ENCODE results near the gene HNRNPAB.
"Not testable (repeated sequence)": the region's sequence is repeated elsewhere in the genome, so short reads cannot be mapped to it uniquely, and the experiment has no call there.

The HNRNPAB gene

DNA sequence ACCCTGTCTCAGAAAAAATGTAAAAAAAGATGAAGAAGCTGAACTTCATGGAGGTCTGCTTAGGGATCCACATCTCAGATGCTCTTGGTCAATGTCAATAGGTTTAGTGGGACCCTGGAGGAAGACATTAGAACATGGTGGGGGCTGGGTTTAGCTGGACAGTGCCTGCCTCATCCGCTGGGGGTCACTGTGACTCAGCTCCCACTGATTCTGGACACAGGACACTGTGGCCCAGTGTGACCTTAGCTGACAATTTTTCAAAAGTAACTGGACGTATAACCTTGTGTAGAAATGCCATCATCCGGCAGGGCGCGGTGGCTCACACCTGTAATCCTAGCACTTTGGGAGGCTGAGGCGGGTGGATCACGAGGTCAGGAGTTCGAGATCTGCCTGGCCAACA is 7.3 kb upstream of the HNRNPAB start:
- DNase-seq (ENCODE audit: low read depth) = no peak

DNA sequence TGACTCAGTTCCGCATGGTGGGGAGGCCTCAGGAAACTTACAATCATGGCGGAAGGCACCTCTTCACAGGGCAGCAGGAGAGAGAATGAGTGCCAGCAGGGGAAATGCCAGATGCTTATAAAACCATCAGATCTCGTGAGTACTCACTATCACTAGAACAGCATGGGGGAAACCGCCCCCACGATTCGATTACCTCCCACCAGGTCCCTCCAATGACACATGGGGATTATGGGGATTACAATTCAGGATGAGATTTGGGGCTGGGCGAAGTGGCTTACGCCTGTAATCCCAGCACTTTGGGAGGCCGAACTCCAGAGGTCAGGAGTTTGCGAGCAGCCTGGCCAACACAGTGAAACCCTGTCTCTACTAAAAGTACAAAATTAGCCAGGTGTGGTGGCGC is 6.2 kb upstream of the HNRNPAB start:
- not testable (repeated sequence) for DNase-seq (ENCODE audit: low read depth)

DNA sequence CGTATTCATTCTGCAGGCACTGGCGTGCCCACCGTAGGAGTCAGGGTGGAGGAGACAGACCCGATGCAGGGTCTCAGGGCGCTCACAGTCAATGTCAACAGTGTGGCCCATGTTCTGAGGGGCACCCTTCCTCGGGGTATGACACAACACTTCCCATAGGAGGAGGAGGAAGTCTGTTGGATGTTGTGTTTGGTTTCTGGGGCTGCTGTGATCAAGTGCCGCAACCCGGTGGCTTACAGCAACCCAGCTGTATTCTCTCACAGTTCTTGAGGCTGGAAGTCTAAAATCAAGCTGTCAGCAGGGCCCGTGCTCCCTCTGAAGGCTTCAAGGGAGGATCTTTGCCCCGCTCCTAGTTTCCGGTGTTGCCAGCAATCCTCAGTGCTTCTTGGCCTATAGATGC is 5.6 kb upstream of the HNRNPAB start:
- no peak for DNase-seq (ENCODE audit: low read depth)

DNA sequence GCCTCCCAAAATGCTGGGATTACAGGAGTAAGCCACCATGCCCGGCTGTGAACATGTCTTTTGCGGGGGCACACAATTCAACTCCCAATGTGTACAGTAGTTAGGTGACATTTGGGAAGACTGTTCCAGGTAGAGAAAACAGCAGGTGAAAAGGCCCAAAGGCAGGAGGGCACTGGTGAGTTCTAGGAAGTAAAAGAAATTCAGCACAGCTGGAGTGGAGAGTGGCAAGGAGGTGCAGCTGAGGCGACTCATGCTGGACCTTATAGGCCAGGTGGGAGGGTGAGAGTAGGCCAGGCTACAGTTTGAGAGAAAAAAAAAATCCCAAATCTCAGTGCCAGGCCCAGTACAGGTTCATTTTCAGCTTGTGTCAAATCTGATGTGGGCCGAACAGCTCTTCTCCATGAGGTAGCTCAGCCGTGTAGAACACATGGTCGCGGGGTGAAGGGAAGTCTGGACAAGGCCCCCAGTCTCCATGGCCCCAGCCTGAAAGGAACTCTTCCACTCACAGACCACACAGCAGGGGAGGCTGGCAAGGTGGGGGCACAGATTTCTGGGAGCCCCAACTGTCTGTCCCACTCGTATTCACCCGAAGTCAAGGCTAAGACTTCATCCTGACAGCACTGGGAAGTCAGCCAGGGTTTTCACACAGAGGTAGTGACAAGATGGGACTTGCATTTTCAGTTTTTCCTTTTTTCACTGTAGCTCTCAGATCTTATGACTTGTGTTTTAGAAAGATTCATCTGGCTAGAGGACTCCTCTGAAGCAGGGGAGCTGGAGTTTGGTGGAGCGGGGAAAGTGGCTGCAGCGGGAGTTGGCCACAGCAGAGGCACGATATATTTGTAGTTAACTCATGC is 4.5 kb upstream of the HNRNPAB start:
- DNase-seq (ENCODE audit: low read depth) = no peak

DNA sequence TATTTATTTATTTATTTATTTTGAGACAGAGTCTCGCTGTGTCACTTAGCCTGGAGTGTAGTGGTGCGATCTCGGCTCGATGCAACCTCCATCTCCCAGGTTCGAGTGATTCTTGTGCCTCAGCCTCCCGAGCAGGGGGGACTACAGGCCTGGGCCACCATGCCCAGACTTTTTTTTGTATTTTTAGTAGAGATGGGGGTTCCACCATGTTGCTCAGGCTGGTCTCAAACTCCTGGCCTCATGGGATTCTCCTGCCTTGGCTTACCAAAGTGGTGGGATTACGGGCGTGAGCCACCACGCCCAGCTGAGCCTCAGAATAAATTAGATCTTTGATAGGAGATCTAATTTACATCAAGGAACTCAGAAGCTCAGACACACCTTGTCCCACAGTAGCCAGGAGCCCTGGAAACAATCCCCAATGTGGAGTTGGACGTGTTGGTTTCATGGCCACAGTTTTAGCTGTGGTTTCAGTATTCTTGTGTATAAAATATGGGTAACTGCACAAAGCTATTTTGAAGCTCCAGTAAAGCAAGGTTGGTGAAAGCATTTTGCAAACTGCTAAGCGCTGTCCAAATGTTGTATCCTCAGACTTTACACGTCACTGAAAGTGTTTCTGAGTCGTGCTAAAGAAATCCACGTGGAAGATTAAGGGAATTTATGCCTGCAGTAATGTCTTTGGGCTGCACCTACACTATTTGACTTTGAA is 3.0 kb upstream of the HNRNPAB start:
- DNase-seq (ENCODE audit: low read depth) = no peak

DNA sequence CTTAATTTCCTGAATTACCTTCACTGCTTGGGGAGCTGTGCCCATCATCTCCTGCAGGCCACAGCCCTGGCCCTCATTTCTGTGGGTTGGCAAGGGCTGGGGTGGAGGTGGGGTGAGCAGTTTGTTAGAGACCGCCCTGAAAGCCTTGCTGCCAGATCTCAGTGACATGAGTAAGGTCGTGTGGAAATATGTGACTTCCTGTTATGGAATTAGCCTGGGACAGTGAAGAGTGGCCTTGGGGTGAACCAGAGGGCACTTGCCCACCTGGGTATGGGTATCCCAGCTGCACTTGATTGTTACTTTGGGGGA is 2.5 kb upstream of the HNRNPAB start:
- no peak for DNase-seq (ENCODE audit: low read depth)

DNA sequence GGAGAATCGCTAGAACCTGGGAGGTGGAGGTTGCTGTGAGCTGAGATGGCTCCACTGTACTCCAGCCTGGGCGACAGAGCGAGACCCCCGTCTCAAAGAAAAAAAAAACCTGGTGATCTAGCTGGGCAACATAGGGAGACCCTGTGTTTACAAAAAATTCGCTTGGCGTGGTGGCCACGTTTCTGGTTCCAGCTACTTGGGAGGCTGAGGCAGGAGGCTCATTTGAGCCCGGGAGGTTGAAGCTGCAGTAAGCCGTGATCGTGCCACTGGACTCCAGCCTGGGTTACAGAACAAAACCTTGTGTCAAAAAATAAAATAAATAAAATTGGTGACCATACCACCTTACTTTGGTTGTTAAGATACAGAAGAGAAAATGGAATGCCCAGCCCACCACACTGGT is 1.8 kb upstream of the HNRNPAB start:
- no peak for DNase-seq (ENCODE audit: low read depth)

DNA sequence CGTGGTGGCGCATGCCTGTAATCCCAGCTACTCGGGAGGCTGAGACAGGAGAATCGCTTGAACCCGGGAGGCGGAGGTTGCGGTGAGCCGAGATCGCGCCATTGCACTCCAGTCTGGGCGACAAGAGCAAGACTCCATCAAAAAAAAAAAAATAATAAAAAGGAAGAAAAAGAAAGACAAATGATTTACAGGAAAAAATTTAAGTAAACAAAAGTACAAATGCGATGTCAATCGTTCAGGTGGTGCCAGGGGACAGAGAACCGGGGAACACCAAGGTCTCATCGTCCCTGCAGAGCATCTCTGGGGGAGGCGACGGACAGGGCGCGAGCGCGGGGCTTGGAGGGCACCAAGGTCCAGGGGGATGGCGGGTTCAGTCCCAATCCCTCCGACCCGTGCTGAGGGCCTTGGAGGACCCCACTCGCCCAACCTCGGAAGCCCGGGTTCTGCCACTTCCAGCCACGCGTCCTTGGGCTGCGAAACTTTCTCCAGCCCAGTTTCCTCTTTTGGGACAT is 607 bp upstream of the HNRNPAB start:
- DNase-seq (ENCODE audit: low read depth) = no peak

DNA sequence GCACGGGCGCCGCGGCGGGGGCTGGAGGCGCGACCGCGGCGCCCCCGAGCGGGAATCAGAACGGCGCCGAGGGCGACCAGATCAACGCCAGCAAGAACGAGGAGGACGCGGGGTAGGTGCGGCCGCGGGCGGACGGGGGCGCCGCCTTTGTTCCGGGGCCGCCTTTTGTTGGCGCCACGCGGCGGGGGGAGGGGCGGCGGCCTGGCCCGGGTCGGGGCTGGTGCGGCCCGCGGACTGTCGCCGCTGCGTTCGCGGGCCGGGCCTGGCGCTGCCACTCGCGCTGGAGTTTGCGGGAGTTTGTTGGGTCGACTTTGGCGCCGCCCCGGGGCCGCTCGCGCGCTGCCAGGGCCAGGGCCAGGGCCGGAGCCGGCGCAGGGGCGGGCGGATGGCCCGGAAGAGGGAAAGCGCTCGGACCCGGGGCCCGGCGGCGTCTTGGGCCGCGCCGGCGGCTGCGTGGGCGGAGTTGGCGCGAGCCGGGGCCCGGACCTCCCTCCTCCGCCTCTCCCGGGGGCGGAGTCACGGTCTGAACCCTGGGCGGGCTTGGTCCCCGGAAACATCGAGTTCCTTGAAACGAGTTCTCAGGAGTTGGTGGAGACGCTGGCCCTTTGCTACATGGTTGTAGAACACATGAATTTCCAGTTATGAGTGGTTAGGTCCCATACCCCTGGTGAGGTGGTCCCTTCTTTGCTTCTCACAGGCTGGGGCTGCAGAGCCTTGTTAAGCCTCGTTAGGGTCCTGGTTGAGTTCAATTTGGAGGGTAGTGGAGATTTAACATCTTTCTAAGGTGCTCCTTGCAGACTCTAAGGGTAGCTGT is 809 bp downstream of the HNRNPAB start:
- peak; percentile 44 for DNase-seq (ENCODE audit: low read depth)

DNA sequence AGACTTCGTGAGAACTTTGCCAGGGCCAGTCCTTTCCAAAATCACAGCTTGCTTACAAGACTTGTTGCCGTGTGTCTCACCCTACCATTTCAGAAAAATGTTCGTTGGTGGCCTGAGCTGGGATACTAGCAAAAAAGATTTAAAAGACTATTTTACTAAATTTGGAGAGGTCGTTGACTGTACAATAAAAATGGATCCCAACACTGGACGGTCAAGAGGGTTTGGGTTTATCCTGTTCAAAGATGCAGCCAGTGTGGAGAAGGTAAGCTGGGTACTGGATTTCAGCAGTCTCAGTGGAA is 1.4 kb downstream of the HNRNPAB start:
- DNase-seq (ENCODE audit: low read depth) = no peak

DNA sequence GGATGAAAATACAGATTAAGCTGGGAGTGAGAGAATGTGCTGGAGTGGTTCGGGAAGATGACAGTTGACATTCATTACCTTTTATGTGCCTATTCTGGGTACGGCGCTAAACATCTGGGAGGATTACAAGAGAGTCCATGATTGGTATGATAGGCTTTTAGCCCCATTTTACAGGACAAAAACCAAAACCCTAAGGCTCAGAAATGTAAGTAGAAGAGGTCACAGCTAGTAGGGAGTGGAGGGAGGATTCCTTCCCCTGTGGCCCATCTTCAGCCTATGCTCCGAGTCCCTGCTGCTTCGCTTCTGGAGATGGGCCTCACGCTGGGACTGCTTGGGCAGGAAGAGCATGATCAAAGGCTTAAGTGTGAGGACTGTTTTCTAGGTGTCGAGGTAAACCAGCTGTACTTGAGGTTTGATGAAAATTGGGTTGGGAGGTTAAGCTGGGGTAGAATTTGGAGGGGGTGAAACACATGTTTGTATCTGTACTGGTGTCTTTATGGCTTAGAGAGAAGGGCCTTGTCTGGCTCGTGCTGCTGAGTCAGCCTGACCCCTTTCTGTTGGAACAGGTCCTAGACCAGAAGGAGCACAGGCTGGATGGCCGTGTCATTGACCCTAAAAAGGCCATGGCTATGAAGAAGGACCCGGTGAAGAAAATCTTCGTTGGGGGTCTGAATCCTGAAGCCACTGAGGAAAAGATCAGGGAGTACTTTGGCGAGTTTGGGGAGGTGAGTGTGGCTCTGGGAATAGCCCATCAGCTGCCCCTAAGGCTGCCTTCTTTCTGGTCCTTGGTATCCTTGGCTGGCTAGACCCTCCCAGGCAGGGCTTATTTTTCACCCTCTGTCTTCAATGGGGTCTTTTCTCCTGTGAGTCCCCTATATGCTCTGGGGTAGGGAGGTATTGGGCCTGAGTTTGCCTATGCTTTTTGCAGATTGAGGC is 2.1 kb downstream of the HNRNPAB start:
- DNase-seq (ENCODE audit: low read depth) = no peak

DNA sequence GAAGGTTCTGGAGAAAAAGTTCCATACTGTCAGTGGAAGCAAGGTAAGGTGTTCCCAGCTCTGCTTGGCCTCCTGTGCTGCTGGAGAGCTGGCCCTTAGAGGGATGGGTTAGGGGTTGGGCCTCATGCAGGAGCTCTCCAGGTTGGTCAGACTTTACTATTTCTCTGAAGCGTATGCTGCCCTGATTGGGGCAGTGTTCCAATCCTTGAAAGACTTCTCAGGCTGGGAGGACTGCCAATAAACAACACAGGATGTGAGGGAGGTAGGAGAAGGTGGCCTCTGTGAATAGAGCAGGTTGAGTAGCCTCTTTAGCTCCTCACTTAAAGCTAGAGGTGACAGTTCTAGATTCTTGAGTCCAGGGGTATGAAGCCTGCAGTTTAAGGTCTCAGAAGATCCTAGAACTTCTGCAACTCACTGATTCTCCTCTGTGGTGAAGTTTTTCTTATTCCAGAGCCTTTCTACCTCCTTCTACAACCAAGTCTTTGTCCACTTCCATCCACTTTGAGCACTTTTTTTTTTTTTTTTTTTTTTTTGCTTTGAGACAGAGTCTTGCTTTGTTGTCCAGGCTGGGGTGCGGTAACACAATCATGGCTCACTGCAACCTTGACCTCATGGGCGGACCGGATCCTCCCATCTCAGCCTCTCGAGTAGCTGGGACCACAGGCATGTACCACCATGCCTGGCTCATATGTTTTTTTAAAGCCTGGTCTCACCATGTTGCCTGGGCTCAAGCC is 3.0 kb downstream of the HNRNPAB start:
- no peak for DNase-seq (ENCODE audit: low read depth)

DNA sequence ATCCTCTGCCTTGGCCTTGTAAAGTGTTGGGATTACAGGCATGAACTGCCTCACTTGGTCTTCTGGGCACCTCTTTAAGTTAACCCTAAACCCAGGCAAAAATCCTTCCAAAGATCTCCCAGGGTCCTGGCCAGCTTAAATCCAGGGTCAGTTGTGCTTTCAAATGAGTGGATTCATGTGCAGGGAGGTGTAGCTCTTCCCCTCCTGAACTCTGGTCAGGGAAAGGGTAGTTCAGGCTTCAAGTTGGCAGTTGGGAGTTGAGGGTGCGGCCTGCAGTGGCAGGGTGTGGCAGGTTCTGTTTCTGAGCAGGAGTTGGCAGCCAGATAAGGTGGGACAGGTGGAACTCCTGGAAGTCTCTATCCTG is 3.6 kb downstream of the HNRNPAB start:
- no peak for DNase-seq (ENCODE audit: low read depth)

DNA sequence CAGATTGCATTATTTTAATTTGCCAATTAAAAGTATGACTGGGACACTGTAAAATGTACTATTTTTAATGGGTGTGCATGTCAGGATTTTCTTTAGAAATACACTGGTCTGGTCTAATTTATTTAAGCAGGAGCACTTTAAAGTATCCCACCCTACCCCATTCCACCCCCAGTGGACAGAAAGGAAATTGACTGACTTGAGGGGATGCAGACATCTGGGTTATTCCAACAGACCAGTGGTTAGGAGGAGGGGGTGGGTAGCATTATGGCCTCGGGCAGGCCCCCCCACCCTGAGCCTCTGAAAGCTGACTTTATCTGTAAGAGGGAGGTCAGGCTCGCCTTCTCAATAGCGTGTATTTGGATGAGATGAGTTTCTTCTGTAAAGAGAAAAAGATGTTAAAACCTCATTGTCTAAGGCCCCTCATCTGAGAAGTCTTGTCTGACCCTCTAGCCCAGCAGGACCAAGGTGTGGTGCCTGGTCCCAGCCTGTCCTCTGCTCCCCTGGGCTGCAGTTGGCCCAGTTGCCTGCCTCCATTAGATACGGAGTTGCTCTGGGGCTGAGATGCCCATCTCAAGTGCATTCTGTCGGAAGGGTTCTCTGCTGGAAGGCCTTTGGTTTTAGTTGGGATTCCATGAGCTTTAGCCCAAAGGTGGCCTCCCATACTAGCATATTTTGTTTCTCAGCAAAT is 4.4 kb downstream of the HNRNPAB start:
- DNase-seq (ENCODE audit: low read depth) = no peak

DNA sequence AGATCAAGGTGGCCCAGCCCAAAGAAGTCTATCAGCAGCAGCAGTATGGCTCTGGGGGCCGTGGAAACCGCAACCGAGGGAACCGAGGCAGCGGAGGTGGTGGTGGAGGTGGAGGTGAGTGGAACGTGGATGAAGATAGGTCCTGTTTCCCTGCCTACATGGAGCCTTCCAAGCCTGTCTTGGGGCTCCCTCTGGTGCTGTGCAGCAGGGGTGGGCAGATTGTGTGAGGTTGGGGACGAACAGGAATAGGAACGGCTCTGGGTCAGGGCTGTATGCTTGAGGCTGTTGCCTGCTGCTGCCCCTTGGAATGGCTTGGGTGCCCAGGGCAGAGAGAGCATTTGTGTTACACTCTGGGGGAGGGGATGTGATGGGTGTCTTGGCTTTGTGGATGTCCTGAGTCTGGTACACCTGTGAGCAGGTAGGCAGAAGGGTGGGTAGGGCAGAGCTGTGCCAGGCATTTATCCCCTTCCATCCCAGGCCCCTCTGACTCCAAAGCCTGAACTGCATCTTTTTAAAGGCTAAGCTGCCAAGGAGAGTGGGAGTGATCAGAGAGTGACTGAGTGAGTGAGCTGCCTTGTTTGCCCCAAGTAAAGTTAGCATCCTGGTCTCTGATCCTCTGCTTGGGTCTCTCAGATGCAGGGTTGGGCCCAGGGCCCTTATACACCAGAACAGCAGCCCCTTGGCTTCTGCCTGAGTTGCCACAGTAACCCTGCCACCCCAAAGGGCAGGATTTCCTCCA is 5.2 kb downstream of the HNRNPAB start:
- DNase-seq (ENCODE audit: low read depth) = no peak

DNA sequence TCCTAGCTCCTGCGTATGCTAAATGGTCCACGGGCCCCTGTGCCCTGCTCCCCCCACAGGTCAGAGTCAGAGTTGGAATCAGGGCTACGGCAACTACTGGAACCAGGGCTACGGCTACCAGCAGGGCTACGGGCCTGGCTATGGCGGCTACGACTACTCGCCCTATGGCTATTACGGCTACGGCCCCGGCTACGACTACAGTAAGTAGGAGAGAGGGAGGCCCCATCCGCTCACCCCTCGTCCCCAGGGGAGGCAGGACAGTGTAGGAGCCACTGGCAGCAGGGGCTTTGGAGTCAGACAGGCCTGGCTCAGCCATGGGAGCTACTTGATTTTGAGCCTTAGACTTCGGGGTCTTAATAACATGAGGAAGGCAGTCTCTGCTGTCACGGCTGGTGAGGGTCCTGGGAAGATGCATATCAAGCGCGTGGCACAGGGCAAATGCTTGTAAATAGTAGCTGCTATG is 5.8 kb downstream of the HNRNPAB start:
- DNase-seq (ENCODE audit: low read depth) = no peak

DNA sequence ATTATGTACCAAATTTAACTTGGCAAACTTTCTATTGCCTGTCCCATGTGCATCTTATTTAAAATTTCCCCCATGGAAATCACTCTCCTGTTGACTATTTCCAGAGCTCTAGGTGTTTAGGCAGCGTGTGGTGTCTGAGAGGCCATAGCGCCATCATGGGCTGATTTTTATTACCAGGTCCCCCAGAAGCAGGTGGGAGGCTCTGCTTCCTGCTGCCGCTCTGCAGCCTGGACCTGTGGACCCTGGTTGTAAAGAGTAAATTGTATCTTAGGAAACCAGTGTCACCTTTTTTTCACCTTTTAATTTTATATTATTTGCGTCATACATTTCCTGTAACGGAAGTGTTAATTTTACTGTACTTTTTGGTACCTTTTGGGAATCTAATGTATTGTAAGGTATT is 6.4 kb downstream of the HNRNPAB start:
- DNase-seq (ENCODE audit: low read depth) = no peak

DNA sequence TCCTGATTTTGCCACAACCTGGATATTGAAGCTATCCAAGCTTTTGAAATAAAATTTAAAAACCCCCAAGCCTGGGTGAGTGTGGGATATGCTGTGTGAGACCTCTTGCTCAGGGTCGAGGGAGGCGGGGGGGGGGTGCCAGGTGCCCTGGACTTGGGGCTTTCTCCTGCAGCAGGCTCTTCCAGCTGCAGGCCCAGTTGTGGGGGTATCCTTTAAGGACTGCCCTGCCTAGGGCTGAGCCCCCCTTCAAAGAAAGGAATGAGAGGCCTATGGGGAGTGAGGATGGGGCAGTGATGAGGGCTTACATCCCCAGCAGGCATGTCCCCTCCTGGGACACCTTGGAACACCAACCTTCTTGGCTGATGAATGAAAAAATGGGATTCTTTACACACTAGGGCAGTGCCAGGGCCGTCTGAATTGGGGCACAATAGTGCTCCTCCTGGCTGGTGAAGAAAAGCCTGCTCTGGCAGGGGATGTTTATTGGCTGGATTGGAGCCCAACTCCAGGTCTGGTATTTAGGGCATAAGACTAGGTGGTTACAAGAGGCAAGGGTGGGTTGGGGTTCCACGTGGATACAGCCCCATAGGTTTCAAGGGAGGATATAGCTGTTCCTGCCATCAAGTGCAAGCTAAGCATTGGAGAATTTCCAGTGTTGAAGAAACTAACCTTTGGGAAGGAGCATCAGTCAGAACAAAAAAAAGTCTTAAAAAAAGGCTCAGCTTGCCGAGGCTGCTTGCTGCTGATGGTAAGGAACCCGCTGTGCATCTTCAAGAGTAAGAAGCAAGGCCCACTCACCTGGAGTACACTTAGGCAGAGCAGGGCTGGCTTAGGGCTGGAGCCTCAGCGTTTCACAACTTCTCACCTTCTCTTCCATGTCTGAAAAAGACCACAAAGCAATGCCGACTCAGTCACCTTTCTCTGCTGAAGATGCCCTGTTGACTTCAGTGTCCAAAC is 7.0 kb downstream of the HNRNPAB start:
- DNase-seq (ENCODE audit: low read depth) = no peak
